Measurements from ENCODE around the gene S100A6.
"Not testable (repeated sequence)": the region's sequence is repeated elsewhere in the genome, so short reads cannot be mapped to it uniquely, and the experiment has no call there.

- TF ChIP-seq POLR2A (IDR thresholded peaks at IDR 0.05) = not testable (repeated sequence)
- TF ChIP-seq, protein P1, sequence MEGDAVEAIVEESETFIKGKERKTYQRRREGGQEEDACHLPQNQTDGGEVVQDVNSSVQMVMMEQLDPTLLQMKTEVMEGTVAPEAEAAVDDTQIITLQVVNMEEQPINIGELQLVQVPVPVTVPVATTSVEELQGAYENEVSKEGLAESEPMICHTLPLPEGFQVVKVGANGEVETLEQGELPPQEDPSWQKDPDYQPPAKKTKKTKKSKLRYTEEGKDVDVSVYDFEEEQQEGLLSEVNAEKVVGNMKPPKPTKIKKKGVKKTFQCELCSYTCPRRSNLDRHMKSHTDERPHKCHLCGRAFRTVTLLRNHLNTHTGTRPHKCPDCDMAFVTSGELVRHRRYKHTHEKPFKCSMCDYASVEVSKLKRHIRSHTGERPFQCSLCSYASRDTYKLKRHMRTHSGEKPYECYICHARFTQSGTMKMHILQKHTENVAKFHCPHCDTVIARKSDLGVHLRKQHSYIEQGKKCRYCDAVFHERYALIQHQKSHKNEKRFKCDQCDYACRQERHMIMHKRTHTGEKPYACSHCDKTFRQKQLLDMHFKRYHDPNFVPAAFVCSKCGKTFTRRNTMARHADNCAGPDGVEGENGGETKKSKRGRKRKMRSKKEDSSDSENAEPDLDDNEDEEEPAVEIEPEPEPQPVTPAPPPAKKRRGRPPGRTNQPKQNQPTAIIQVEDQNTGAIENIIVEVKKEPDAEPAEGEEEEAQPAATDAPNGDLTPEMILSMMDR (IDR thresholded peaks at IDR 0.05) = not testable (repeated sequence)
Observed at GRCh38 chr1:153522353-153523048, 13.3 kb downstream of the S100A6 start.

All from gastroesophageal sphincter (tissue), 3 donors.